ENCODE measurements around the gene AGFG2.

GRCh38 chr7:100563809-100564400, 24.9 kb downstream of the AGFG2 start:
- TF ChIP-seq ZNF565 (CRISPR knock-in tag; conservative IDR thresholded peaks at IDR 0.05; ENCODE audit: low read depth) (no peak), GLIS3 (CRISPR knock-in tag; IDR thresholded peaks at IDR 0.05) (no peak), CREB5 (CRISPR knock-in tag; IDR thresholded peaks at IDR 0.05; ENCODE audit: low read depth) (no peak), PPARA (CRISPR knock-in tag; IDR thresholded peaks at IDR 0.05; ENCODE audit: borderline replicate concordance) (no peak), POU6F1 (CRISPR knock-in tag; IDR thresholded peaks at IDR 0.05; ENCODE audit: borderline replicate concordance, low read depth) (no peak), PATZ1 (CRISPR knock-in tag; IDR thresholded peaks at IDR 0.05; ENCODE audit: borderline replicate concordance) (no peak), TCF4 (CRISPR knock-in tag; IDR thresholded peaks at IDR 0.05; ENCODE audit: borderline replicate concordance) (no peak), ZFP30 (CRISPR knock-in tag; IDR thresholded peaks at IDR 0.05) (no peak), ARNTL (CRISPR knock-in tag; IDR thresholded peaks at IDR 0.05; ENCODE audit: borderline replicate concordance, low read depth) (no peak), RARB (CRISPR knock-in tag; IDR thresholded peaks at IDR 0.05) (no peak), ESRRG (CRISPR knock-in tag; IDR thresholded peaks at IDR 0.05) (no peak), ZNF70 (CRISPR knock-in tag; IDR thresholded peaks at IDR 0.05) (no peak), ZNF8 (CRISPR knock-in tag; IDR thresholded peaks at IDR 0.05) (no peak), CSDC2 (CRISPR knock-in tag; IDR thresholded peaks at IDR 0.05) (no peak)

Data from SK-N-SH treated with all-trans-retinoic acid at 6 μM for 48 hours (cell line).